H1 (cell line): ENCODE results near the gene TEX14. TPM values are rescaled to one million over a fixed set of nuclear protein-coding genes. Genes with fewer than 3 reads are reported as not detected.

Source experiments
- CTCF ChIA-PET: fragments of 300-600 bp; sonication (Branson Sonifier 250); formaldehyde crosslinking; loops from one replicate; lab custom pipeline; 2021; ENCODE audit not compliant: partially characterized antibody; lab: Charles Lee
- POLR2A ChIA-PET: fragments of 300-600 bp; sonication (Branson Sonifier 250); formaldehyde crosslinking; loops from one replicate; lab custom pipeline; 2021; ENCODE audit warnings: inconsistent platforms; ENCODE audit not compliant: partially characterized antibody; lab: Charles Lee
- DNase-seq, 2 experiments: peaks; one replicate each; pipeline versions ENCODE4 v3.0.0 to v3.0.0-alpha.2; 2010 to 2022; ENCODE audit warnings: low spot score in 2 of 2, low read depth in 1 of 2, mixed read lengths in 1 of 2
- FAIRE-seq: peaks from 2 replicates; lab custom pipeline; 2011; peaks lifted over from hg19 to GRCh38; lab: Jason Lieb, UNC
- H2AFZ ChIP-seq: 2 replicates; pipeline ENCODE4 v1.8.1; 2012; ENCODE audit warnings: low read length, inconsistent platforms
- H2AK5ac ChIP-seq: 2 replicates; pipeline ENCODE4 v1.6.1; 2013; ENCODE audit warnings: low read depth, low read length
- H2BK120ac ChIP-seq: replicated peaks from 2 replicates; pipeline ENCODE3; 2013; ENCODE audit warnings: low read depth, low read length, inconsistent platforms
- H2BK12ac ChIP-seq: 2 replicates; pipeline ENCODE4 v1.6.1; 2013; ENCODE audit warnings: low read depth, low read length
- H2BK15ac ChIP-seq: 2 replicates; pipeline ENCODE4 v1.6.1; 2013; ENCODE audit warnings: low read length
- H2BK20ac ChIP-seq: 2 replicates; pipeline ENCODE4 v1.6.1; 2013; ENCODE audit warnings: low read length
- H2BK5ac ChIP-seq: 2 replicates; pipeline ENCODE4 v1.6.1; 2013; ENCODE audit warnings: low read depth, low read length
- H3K14ac ChIP-seq: 2 replicates; pipeline ENCODE4 v1.6.1; 2013; ENCODE audit warnings: inconsistent platforms; ENCODE audit not compliant: insufficient read length
- H3K18ac ChIP-seq: 2 replicates; pipeline ENCODE4 v1.6.1; 2013; ENCODE audit warnings: low read length; ENCODE audit errors: extremely low read depth
- H3K23ac ChIP-seq: 2 replicates; pipeline ENCODE4 v1.6.1; 2013; ENCODE audit warnings: inconsistent platforms; ENCODE audit not compliant: insufficient read length
- H3K23me2 ChIP-seq: 2 replicates; pipeline ENCODE4 v1.6.1; 2013; ENCODE audit warnings: low read depth, low read length
- H3K27ac ChIP-seq: 2 replicates; pipeline ENCODE4 v1.6.1; 2011; ENCODE audit warnings: low read depth, low read length, inconsistent platforms
- H3K27me3 ChIP-seq, 4 experiments: replicated peaks in 1 of 4; 1 replicate in 1 of 4; 2 replicates in 3 of 4; pipeline versions ENCODE4 v1.6.1 to v1.8.1; 2011 to 2013; ENCODE audit warnings: low read length in 3 of 4, mild to moderate bottlenecking in 3 of 4, inconsistent platforms in 2 of 4, mixed read lengths in 2 of 4, moderate library complexity in 1 of 4; ENCODE audit not compliant: control insufficient read depth in 3 of 4, insufficient read depth in 3 of 4; ENCODE audit errors: extremely low read depth in 1 of 4
- H3K36me3 ChIP-seq, 4 experiments: 2 replicates each; pipeline versions ENCODE4 v1.6.1 to v1.8.1; 2011 to 2013; ENCODE audit warnings: mild to moderate bottlenecking in 4 of 4, low read length in 3 of 4, moderate library complexity in 2 of 4, control low read depth in 1 of 4, inconsistent platforms in 1 of 4; ENCODE audit not compliant: insufficient read depth in 4 of 4, control insufficient read depth in 2 of 4
- H3K4ac ChIP-seq: replicated peaks from 2 replicates; pipeline ENCODE3; 2013; ENCODE audit warnings: low read length, low read depth, mixed read lengths, inconsistent platforms; ENCODE audit not compliant: insufficient read length
- H3K4me1 ChIP-seq, 4 experiments: replicated peaks in 1 of 4; 1 replicate in 1 of 4; 2 replicates in 3 of 4; pipeline versions ENCODE4 v1.6.1 to v1.8.1; 2011 to 2013; ENCODE audit warnings: low read length in 3 of 4, inconsistent platforms in 2 of 4, mixed read lengths in 1 of 4; ENCODE audit not compliant: insufficient read depth in 4 of 4, control insufficient read depth in 3 of 4
- H3K4me2 ChIP-seq, 2 experiments: 2 replicates each; pipeline versions ENCODE4 v1.6.1 to v1.8.1; 2011 to 2013; ENCODE audit warnings: low read depth in 2 of 2, low read length in 2 of 2, control low read depth in 1 of 2, inconsistent platforms in 1 of 2, mild to moderate bottlenecking in 1 of 2; ENCODE audit not compliant: insufficient read depth in 1 of 2
- H3K4me3 ChIP-seq, 4 experiments: fragments of 200-600, 300-600 bp in 1 of 4; sonication (generic), shearing (Covaris generic), sonication (Bioruptor Twin) in 1 of 4; 2 replicates each; pipeline versions ENCODE4 v1.5.1 to v1.8.1; 2011 to 2016; ENCODE audit warnings: low read length in 4 of 4, low read depth in 3 of 4, control low read depth in 2 of 4, inconsistent platforms in 2 of 4, mild to moderate bottlenecking in 2 of 4, mixed read lengths in 1 of 4, moderate library complexity in 1 of 4; ENCODE audit not compliant: insufficient read depth in 2 of 4; ENCODE audit errors: extremely low read depth in 1 of 4
- H3K56ac ChIP-seq: replicated peaks from 2 replicates; pipeline ENCODE3; 2013; ENCODE audit warnings: low read depth, mild to moderate bottlenecking, mixed read lengths, low read length, inconsistent platforms; ENCODE audit not compliant: insufficient read length
- H3K79me1 ChIP-seq: 2 replicates; pipeline ENCODE4 v1.6.1; 2013; ENCODE audit warnings: low read depth, low read length, control low read depth
- H3K79me2 ChIP-seq, 2 experiments: 2 replicates each; pipeline versions ENCODE4 v1.6.1 to v1.8.1; 2012 to 2013; ENCODE audit warnings: low read length in 2 of 2, mild to moderate bottlenecking in 2 of 2, inconsistent platforms in 1 of 2; ENCODE audit not compliant: insufficient read depth in 2 of 2, control insufficient read depth in 1 of 2
- H3K9ac ChIP-seq, 4 experiments: replicated peaks in 1 of 4; 1 replicate in 1 of 4; 2 replicates in 3 of 4; pipeline versions ENCODE4 v1.6.1 to v1.8.1; 2011 to 2013; ENCODE audit warnings: low read depth in 3 of 4, low read length in 3 of 4, control low read depth in 2 of 4, mild to moderate bottlenecking in 2 of 4, moderate library complexity in 2 of 4, inconsistent platforms in 1 of 4; ENCODE audit errors: extremely low read depth in 1 of 4
- H3K9me3 ChIP-seq, 2 experiments: 2 replicates each; pipeline versions ENCODE4 v1.6.1 to v1.8.1; 2012 to 2013; ENCODE audit warnings: mild to moderate bottlenecking in 2 of 2, moderate library complexity in 2 of 2, control low read depth in 1 of 2, inconsistent platforms in 1 of 2, low read depth in 1 of 2, low read length in 1 of 2, mixed read lengths in 1 of 2; ENCODE audit not compliant: insufficient read depth in 2 of 2
- H4K20me1 ChIP-seq, 2 experiments: replicated peaks in 1 of 2; 2 replicates each; pipeline versions ENCODE3 to v1.8.1; 2011 to 2013; ENCODE audit warnings: inconsistent platforms in 2 of 2, low read length in 2 of 2, mild to moderate bottlenecking in 1 of 2; ENCODE audit not compliant: insufficient read depth in 2 of 2, control insufficient read depth in 1 of 2
- H4K5ac ChIP-seq: 2 replicates; pipeline ENCODE4 v1.6.1; 2013; ENCODE audit warnings: low read length, low read depth, mixed read lengths, inconsistent platforms; ENCODE audit not compliant: insufficient read length
- H4K8ac ChIP-seq: 2 replicates; pipeline ENCODE4 v1.8.0; 2013; ENCODE audit warnings: mild to moderate bottlenecking, moderate library complexity, low read length, inconsistent platforms; ENCODE audit not compliant: insufficient read depth; ENCODE audit errors: extremely low read depth
- H4K91ac ChIP-seq: replicated peaks from 2 replicates; pipeline ENCODE3; 2013; ENCODE audit warnings: low read length, mixed read lengths, inconsistent platforms; ENCODE audit not compliant: insufficient read length
- RAD21 ChIP-seq, 2 experiments: IDR thresholded peaks in 1 of 2; conservative IDR thresholded peaks in 1 of 2; 2 replicates each; pipeline ENCODE4 v1.6.1; 2011; ENCODE audit warnings: low read depth in 2 of 2, low read length in 2 of 2, improper control_type of control experiment in 1 of 2, inconsistent platforms in 1 of 2, mild to moderate bottlenecking in 1 of 2, moderate library complexity in 1 of 2
- TAF7 ChIP-seq: optimal IDR thresholded peaks from 2 replicates; pipeline ENCODE3; 2011; ENCODE audit warnings: low read depth, mild to moderate bottlenecking, inconsistent platforms, low read length, moderate library complexity, borderline replicate concordance
- WGBS, 2 experiments: shearing (Covaris generic) in 1 of 2; methylation state at CpG; one replicate each; pipeline versions ENCODE4 v1.1.6 to v1.1.7; 2013 to 2015; ENCODE audit warnings: low lambda C conversion rate in 2 of 2, mixed read lengths in 2 of 2, inconsistent platforms in 1 of 2, low coverage in 1 of 2, missing lambda C conversion rate in 1 of 2; ENCODE audit not compliant: insufficient replicate concordance in 2 of 2, insufficient coverage in 1 of 2, insufficient read length in 1 of 2; ENCODE audit errors: extremely low coverage in 1 of 2, missing lambda C conversion rate in 1 of 2; 5-methylcytosine and 5-hydroxymethylcytosine counted together
- polyA plus RNA-seq, 7 experiments: library from polyadenylated mRNA; depleted of rRNA in 3 of 7; stranded (reverse) in 5 of 7; unstranded in 2 of 7; fragments of >200 nt in 5 of 7; fragments of 200-250 nt in 2 of 7; gene quantifications; 1 replicate in 5 of 7; 2 replicates in 1 of 7; 4 replicates in 1 of 7; pipeline versions ENCODE4 v1.2.1 to v1.2.3, GENCODE V29; 2011 to 2013; ENCODE audit warnings: missing spikeins in 2 of 7, mixed read lengths in 2 of 7
- total RNA-seq: library from RNA; stranded (reverse); fragmentation: NEBNext Ultra II Directional; extraction: Animal tissue kit (Norgen Biotek cat#: 25700); gene quantifications from 2 replicates; pipeline ENCODE4 v1.2.1, GENCODE V29; 2021
- TF ChIP-seq, protein P1 (sequence below): IDR thresholded peaks from 2 replicates; pipeline ENCODE4 v1.6.1; 2012; ENCODE audit warnings: inconsistent platforms
- TF ChIP-seq, protein P2 (sequence below), 3 experiments: IDR thresholded peaks; 1 replicate in 2 of 3; 2 replicates in 1 of 3; pipeline versions ENCODE4 v1.5.1 to v1.6.1; 2011; ENCODE audit warnings: low read length in 3 of 3, mild to moderate bottlenecking in 3 of 3, inconsistent platforms in 2 of 3, low read depth in 1 of 3, moderate library complexity in 1 of 3; ENCODE audit not compliant: insufficient read depth in 1 of 3; ENCODE audit errors: control extremely low read depth in 1 of 3

The TEX14 gene
- total and polyA plus RNA-seq, 2 of the 8 experiments (the other 6 are each of a cell fraction or from before 2014, with no cell fraction given) = 0.83 to 2.5 TPM

GRCh38 chr17:58710948-58711552, 19.2 kb upstream of the TEX14 start:
- Histone ChIP-seq H3K18ac (no peak overlapping the region), H3K4me1 (no peaks in the 10 kb centered on the region), H2BK120ac (no peak overlapping the region), H3K4me3 (no peak overlapping the region)
- DNase-seq = peak in 1 of 2 experiments; percentile 54
- TF ChIP-seq, protein P1, sequence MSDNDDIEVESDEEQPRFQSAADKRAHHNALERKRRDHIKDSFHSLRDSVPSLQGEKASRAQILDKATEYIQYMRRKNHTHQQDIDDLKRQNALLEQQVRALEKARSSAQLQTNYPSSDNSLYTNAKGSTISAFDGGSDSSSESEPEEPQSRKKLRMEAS = no peak
- TF ChIP-seq, protein P2, sequence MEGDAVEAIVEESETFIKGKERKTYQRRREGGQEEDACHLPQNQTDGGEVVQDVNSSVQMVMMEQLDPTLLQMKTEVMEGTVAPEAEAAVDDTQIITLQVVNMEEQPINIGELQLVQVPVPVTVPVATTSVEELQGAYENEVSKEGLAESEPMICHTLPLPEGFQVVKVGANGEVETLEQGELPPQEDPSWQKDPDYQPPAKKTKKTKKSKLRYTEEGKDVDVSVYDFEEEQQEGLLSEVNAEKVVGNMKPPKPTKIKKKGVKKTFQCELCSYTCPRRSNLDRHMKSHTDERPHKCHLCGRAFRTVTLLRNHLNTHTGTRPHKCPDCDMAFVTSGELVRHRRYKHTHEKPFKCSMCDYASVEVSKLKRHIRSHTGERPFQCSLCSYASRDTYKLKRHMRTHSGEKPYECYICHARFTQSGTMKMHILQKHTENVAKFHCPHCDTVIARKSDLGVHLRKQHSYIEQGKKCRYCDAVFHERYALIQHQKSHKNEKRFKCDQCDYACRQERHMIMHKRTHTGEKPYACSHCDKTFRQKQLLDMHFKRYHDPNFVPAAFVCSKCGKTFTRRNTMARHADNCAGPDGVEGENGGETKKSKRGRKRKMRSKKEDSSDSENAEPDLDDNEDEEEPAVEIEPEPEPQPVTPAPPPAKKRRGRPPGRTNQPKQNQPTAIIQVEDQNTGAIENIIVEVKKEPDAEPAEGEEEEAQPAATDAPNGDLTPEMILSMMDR (IDR thresholded peaks at IDR 0.05; ENCODE audit: control extremely low read depth in 1 of 3, insufficient read depth in 1 of 3, low read depth in 1 of 3, low read length in 3 of 3) = peak in 2 of 3 experiments; percentile 41 to 45; a peak in 2 of 4 replicates
- TF ChIP-seq RAD21 (IDR thresholded peaks at IDR 0.05 in 1 of 2, conservative IDR thresholded peaks at IDR 0.05 in 1 of 2; ENCODE audit: low read depth in 2 of 2, low read length in 2 of 2) = peak; percentile 76 to 85
- TF ChIP-seq TAF7 = no peak
- TF ChIP-seq, all 59 proteins: peak for 2
- Histone ChIP-seq H3K9ac (no peak overlapping the region), H4K20me1 (peaks cover 0 to 3% of the 10 kb centered on the region in 2 experiments), H4K5ac (no peak overlapping the region), H2BK12ac (no peak overlapping the region), H3K27ac (no peak overlapping the region), H3K4me2 (no peak overlapping the region), H3K27me3 (no peaks in the 10 kb centered on the region), H2BK5ac (no peak overlapping the region), H2AFZ (no peak overlapping the region), H3K36me3 (0 out of 8 replicates have a peak, but pooled peaks cover 0 to 2% (median 0%) of the 10 kb centered on the region in 4 experiments), H4K91ac (no peak overlapping the region), H3K14ac (no peak overlapping the region), H3K79me1 (no peaks in the 10 kb centered on the region), H3K23ac (no peak overlapping the region), H4K8ac (no peak overlapping the region), H2BK20ac (no peak overlapping the region), H3K4ac (no peak overlapping the region), H3K79me2 (no peaks in the 10 kb centered on the region), H3K9me3 (no peaks in the 10 kb centered on the region), H2AK5ac (no peak overlapping the region), H3K56ac (no peak overlapping the region), H2BK15ac (no peak overlapping the region), H3K23me2 (no peaks in the 10 kb centered on the region)
- WGBS, 2 experiments = 57% methylated on average over 4 of the region's 4 CpGs; no CpG with 5 or more reads in 1 of the 2 experiments
- CTCF ChIA-PET = interaction anchor here (0.6 to 3.5 kb wide), 34 partner anchors 9 to 381 kb away, joined by 3 to 28 read pairs (median 3); no protein-coding TSS in a partner anchor
- FAIRE-seq = peak; percentile 68
- POLR2A ChIA-PET = interaction anchor here (0.6 to 1.4 kb wide), 7 partner anchors 18 to 297 kb away, joined by 3 to 5 read pairs (median 4); partner anchors contain the start of gene RAD51C
